T-helper 2 cell (primary cell): Measurements from ENCODE around the gene MAP3K12.
A peak's percentile ranks its signal among the peaks of the same experiment; 100 is the strongest.
"Not testable (repeated sequence)": the region's sequence is repeated elsewhere in the genome, so short reads cannot be mapped to it uniquely, and the experiment has no call there.

ENCODE experiments used
- DNase-seq, 5 experiments: peaks; one replicate each; pipeline versions ENCODE4 v3.0.0 to v3.0.0-alpha.2; 2012 to 2022
- total RNA-seq, 2 donors: gene quantifications; one replicate each; lab custom pipeline; 2026; lab: John Stamatoyannopoulos, UW

The MAP3K12 gene
- 26.2 to 50.0 reads per million in 2 donors for total RNA-seq

- DNase-seq: peak; percentile 23 to 73 (median 49)
Observed at GRCh38 chr12:53499266-53500141, at the start of gene MAP3K12. Gene MAP3K12 (minus strand): TSS chr12:53499458. CDS start chr12:53487391, 12,067 bp downstream.

GRCh38 chr12:53548354-53548753 lies 49.1 kb upstream of the MAP3K12 start:
- not testable (repeated sequence) for DNase-seq

GRCh38 chr12:53543539-53543938 lies 44.3 kb upstream of the MAP3K12 start:
- DNase-seq: peak in 3 of 5 experiments; percentile 21 to 85 (median 22)

- no peak for DNase-seq
Observed at GRCh38 chr12:53539526-53539925, 40.3 kb upstream of the MAP3K12 start.

GRCh38 chr12:53538209-53538689 lies 39.0 kb upstream of the MAP3K12 start:
- no peak for DNase-seq

GRCh38 chr12:53536962-53537361 lies 37.7 kb upstream of the MAP3K12 start:
- no peak for DNase-seq

GRCh38 chr12:53533471-53533870 lies 34.2 kb upstream of the MAP3K12 start:
- DNase-seq: no peak

GRCh38 chr12:53532524-53533445 lies 33.5 kb upstream of the MAP3K12 start:
- DNase-seq: no peak

- no peak for DNase-seq
Observed at GRCh38 chr12:53532021-53532420, 32.8 kb upstream of the MAP3K12 start.

- no peak for DNase-seq
Observed at GRCh38 chr12:53530920-53531319, 31.7 kb upstream of the MAP3K12 start.

GRCh38 chr12:53530061-53530460 lies 30.8 kb upstream of the MAP3K12 start:
- no peak for DNase-seq

- DNase-seq: no peak
Observed at GRCh38 chr12:53524476-53524875, 25.2 kb upstream of the MAP3K12 start.

GRCh38 chr12:53523131-53523530 lies 23.9 kb upstream of the MAP3K12 start:
- DNase-seq: no peak

- no peak for DNase-seq
Observed at GRCh38 chr12:53518381-53518780, 19.1 kb upstream of the MAP3K12 start.

GRCh38 chr12:53516758-53517455 lies 17.6 kb upstream of the MAP3K12 start:
- no peak for DNase-seq

- DNase-seq: no peak
Observed at GRCh38 chr12:53515291-53515680, 16.0 kb upstream of the MAP3K12 start.

GRCh38 chr12:53514628-53515290 lies 15.5 kb upstream of the MAP3K12 start:
- DNase-seq: no peak

- DNase-seq: no peak
Observed at GRCh38 chr12:53513712-53514410, 14.6 kb upstream of the MAP3K12 start.

GRCh38 chr12:53510181-53510812 lies 11.0 kb upstream of the MAP3K12 start:
- no peak for DNase-seq

GRCh38 chr12:53508534-53509170 lies 9.4 kb upstream of the MAP3K12 start:
- DNase-seq: peak; percentile 41 to 75 (median 69)

GRCh38 chr12:53507603-53507885 lies 8.3 kb upstream of the MAP3K12 start:
- no peak for DNase-seq
